Esophagus (tissue), 2 donors: Measurements from ENCODE around the gene CNN2. TPM values are rescaled to one million over a fixed set of nuclear protein-coding genes. Genes with fewer than 3 reads are reported as not detected.

ENCODE experiments used
- H3K27ac ChIP-seq, 2 donors: one replicate each; pipeline ENCODE4 v1.5.1; 2013; ENCODE audit warnings: low read depth in 2 of 2, mild to moderate bottlenecking in 2 of 2, inconsistent platforms in 1 of 2, low read length in 1 of 2, moderate library complexity in 1 of 2
- H3K27me3 ChIP-seq, 2 donors: one replicate each; pipeline ENCODE4 v1.6.1; 2013; ENCODE audit warnings: low read length in 2 of 2, control low read depth in 1 of 2, mild to moderate bottlenecking in 1 of 2; ENCODE audit not compliant: insufficient read depth in 2 of 2, control insufficient read depth in 1 of 2
- H3K36me3 ChIP-seq, 2 donors: one replicate each; pipeline ENCODE4 v1.6.1; 2013; ENCODE audit warnings: low read length in 1 of 2; ENCODE audit not compliant: control insufficient read depth in 2 of 2, insufficient read depth in 2 of 2
- H3K4me1 ChIP-seq, 2 donors: one replicate each; pipeline ENCODE4 v1.6.1; 2013; ENCODE audit warnings: low read length in 1 of 2; ENCODE audit not compliant: control insufficient read depth in 2 of 2, insufficient read depth in 2 of 2
- H3K4me3 ChIP-seq, 2 donors: one replicate each; pipeline ENCODE4 v1.5.1; 2013; ENCODE audit warnings: low read length in 2 of 2, mild to moderate bottlenecking in 2 of 2, low read depth in 1 of 2, moderate library complexity in 1 of 2
- H3K9me3 ChIP-seq, 2 donors: one replicate each; pipeline ENCODE4 v1.6.1; 2013; ENCODE audit warnings: mild to moderate bottlenecking in 2 of 2, low read depth in 1 of 2, low read length in 1 of 2, moderate library complexity in 1 of 2; ENCODE audit not compliant: control insufficient read depth in 2 of 2, insufficient read depth in 1 of 2
- WGBS, 2 donors: extraction: QIAGEN DNeasy Blood & Tissue Kit; methylation state at CpG; one replicate each; pipeline ENCODE4 v1.1.7; 2013; 5-methylcytosine and 5-hydroxymethylcytosine counted together
- polyA plus RNA-seq, 2 donors: library from polyadenylated mRNA; stranded (reverse); fragments of 200-250 nt; gene quantifications; one replicate each; pipeline ENCODE4 v1.2.3, GENCODE V29; 2013
- donor health status: healthy with polysubstance abuse.
- donor health status: Bipolar disorder and iron deficiency.

CNN2 gene
- polyA plus RNA-seq, 2 donors: 84.4 to 106 TPM

DNA sequence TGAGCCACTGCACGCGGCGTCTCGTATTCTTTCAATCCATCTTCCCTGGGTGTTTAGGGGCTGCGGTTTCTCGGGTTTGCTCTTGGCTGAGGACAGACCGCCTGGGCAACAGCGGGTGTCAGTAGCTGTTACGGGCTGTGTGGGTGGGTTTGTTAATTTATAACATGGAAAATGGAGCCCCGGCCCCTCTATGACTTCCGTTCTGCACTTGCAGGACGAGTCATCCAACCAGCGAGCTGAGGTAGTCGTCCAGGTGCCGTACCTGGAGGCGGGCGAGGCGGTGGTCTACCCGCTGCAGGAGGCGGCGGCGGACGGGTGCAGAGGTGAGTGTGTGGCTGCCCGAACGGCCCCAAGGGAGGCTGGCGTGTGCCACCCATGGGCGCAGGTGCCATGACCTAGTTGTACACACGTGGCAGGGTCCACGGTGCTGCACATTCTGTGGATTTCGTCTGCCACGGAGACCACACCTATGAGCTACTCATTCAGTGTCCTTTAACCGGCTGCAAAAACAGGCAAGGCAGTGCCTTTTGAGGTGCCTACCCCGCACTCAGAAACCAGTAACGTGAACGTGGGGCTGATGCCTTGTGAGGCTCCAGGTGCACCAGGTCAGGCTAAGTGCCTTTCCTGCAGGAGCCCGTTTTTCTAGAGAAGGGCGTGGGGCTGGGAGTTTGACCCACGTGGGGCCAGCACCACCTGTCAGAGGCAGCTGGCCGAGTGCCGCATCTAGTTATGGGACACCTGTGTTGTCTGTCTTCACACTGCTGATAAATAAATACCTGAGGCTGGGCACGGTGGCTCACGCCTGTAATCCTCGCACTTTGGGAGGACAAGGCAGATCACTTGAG lies 57.8 kb downstream of the CNN2 start:
- no peak overlapping the region for H3K4me3 ChIP-seq
- peak overlapping the region in 1 of 2 donors; percentile 2 for H3K27ac ChIP-seq
- peaks cover 0 to 33% of the 10 kb centered on the region in 2 donors for H3K36me3 ChIP-seq
- H3K9me3 ChIP-seq: no peaks in the 10 kb centered on the region
- H3K4me1 ChIP-seq: peaks cover 5 to 20% of the 10 kb centered on the region in 2 donors
- H3K27me3 ChIP-seq: no peaks in the 10 kb centered on the region
- WGBS, 2 donors: 78 to 80% methylated on average over 43 of the region's 43 CpGs

DNA sequence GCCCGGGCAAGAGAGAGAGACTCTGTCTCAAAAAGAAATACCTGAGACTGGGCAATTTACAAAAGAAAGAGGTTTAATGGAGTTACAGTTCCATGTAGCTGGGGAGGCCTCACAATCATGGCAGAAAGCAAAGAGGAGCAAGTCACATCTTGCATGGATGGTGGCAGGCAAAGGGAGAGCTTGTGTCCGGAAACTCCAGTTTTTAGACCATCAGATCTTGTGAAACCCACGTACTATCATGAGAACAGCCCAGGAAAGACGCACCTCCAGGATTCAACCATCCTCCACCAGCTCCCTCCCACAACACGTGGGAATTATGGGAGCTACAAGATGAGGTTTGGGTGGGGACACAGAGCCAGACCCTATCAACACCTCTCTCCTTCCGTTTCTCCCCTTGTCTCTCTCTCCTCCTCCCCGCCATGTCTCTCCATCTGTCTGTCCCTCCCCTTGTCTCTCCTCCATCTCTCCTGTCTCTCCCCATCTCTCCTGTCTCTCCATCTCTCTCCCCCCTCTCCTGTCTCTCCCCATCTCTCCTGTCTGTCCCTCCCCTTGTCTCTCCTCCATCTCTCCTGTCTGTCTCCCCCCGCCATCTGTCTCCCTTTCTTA lies 58.7 kb downstream of the CNN2 start:
- Histone ChIP-seq H3K27ac (no peak overlapping the region), H3K36me3 (peaks cover 0 to 36% of the 10 kb centered on the region in 2 donors), H3K9me3 (no peaks in the 10 kb centered on the region), H3K4me1 (peaks cover 5 to 20% of the 10 kb centered on the region in 2 donors), H3K4me3 (no peak overlapping the region), H3K27me3 (no peaks in the 10 kb centered on the region)
- WGBS, 2 donors: 55 to 62% methylated on average over 8 of the region's 8 CpGs

DNA sequence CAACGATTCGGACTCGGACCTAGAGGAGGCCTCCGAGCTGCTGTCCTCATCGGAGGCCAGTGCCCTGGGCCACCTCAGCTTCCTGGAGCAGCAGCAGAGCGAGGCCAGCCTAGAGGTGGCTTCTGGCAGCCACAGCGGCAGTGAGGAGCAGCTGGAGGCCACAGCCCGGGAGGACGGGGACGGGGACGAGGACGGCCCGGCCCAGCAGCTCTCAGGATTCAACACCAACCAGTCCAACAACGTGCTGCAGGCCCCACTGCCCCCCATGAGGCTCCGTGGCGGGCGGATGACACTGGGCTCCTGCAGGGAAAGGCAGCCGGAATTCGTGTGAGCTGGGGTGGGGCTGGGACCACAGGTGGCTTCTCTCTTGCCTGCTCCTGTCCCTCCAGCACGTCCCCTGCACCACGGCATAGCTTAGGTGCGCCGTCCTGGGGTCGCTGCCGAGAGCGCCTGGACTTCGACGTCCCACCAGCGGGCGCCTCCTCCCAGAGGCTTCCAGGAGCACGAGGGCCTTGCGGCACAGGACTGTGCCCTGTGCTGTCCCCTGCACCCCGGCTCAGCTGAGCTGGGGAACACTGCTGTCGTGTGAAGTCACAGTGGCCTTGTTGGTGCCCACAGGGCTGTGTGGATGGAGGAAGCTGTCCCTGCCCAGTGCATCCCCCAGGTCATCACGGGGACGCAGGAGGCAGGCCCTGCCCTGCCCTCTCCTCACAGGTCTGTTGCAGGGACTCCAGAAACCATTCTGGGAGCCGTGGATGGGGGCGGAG lies 59.5 kb downstream of the CNN2 start:
- no peaks in the 10 kb centered on the region for H3K27me3 ChIP-seq
- no peak overlapping the region for H3K4me3 ChIP-seq
- H3K27ac ChIP-seq: no peak overlapping the region
- H3K36me3 ChIP-seq: peaks cover 0 to 40% of the 10 kb centered on the region in 2 donors
- peaks cover 5 to 20% of the 10 kb centered on the region in 2 donors for H3K4me1 ChIP-seq
- 72 to 73% methylated on average over 37 to 38 of the region's 38 CpGs for whole genome bisulfite sequencing, 2 donors
- H3K9me3 ChIP-seq: no peaks in the 10 kb centered on the region

DNA sequence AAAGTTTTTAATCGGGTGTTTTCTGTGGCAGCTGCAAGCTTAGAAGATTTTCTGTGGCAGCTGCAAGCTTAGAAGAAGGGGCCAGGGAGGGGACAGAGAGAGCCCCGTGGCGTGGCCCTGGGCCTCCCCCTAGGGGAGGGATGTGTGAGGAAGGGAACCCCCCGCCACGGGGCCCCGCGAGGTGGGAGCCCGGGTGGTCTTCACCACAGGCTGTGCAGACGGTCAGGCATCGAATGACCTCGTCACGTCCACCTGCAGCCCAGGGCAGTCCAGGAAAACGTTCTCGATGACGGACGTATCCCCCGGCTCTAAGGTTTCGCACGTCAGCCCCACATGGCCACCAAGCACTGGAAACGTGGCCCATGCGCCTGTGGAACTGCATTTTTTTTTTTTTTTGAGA lies 60.2 kb downstream of the CNN2 start:
- Histone ChIP-seq H3K36me3 (peaks cover 0 to 47% of the 10 kb centered on the region in 2 donors), H3K27ac (no peak overlapping the region), H3K4me1 (peaks cover 2 to 20% of the 10 kb centered on the region in 2 donors), H3K27me3 (no peaks in the 10 kb centered on the region), H3K9me3 (no peaks in the 10 kb centered on the region), H3K4me3 (no peak overlapping the region)
- 75 to 78% methylated on average over 21 of the region's 21 CpGs for WGBS, 2 donors

DNA sequence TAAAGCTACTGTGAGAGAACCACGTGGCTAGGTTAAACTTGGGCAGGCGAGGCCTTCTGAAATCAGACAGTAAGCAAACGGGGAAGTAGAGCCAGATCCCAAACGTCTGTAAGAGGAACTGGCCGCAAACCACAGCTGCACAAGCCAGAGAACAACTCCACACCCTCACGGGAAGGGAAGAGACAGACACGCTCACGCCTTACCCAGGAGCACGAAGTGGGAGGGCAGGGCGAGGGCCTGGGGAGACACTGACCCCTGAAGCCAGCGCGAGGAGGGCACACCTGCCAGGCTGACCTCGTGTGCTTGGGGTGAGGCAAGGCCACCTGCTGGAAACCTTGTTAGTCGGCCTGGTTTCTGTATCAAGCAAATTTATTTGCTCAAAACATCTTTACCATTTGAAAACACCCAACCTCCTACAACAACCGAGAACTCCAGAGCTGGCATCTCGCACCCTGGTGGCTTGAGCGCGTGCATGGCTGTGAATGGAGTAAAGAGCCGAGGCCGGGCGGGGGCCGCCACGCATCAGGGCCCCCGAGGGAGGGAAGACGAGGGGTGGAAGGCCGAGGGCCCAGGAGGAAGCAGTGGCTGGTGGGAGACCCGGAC lies 61.5 kb downstream of the CNN2 start:
- peak overlapping the region; percentile 56 to 60 for H3K27ac ChIP-seq
- peaks cover 0 to 55% of the 10 kb centered on the region in 2 donors for H3K36me3 ChIP-seq
- no peaks in the 10 kb centered on the region for H3K9me3 ChIP-seq
- H3K4me3 ChIP-seq: no peak overlapping the region
- WGBS, 2 donors: 59 to 60% methylated on average over 27 of the region's 27 CpGs
- H3K27me3 ChIP-seq: no peaks in the 10 kb centered on the region
- peaks cover 0 to 15% of the 10 kb centered on the region in 2 donors for H3K4me1 ChIP-seq

DNA sequence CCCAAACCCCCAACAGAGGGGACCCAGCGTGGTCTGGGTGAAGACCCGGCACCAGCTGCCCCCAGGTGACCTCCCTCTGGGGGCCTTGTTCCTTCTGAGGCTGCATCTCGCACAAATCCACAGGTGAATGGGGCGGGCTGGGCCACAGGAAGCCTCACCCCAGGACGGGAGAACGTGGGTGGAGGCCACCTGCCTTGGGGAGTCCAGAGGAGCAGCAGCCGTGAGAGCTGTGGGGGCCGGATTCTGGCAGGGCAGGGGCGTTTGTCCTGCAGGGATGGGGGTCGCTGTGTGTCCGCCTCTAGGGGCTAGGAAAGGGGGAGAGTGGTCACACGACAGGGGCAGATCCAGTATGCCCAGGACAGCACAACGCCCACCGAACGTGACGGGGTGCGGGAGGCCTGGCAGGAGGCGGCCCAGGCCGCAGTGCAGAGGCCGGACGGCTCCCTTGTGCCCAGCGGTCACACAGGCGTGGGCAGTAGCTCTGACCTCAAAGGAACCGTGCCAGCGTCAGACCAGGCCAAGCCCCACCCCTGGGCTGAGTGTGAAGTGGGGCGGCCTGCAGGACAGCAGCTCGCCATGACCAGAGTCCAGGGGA lies 62.1 kb downstream of the CNN2 start:
- Histone ChIP-seq H3K27ac (peak overlapping the region; percentile 56 to 60), H3K4me1 (peaks cover under 1 to 12% of the 10 kb centered on the region in 2 donors), H3K9me3 (no peaks in the 10 kb centered on the region), H3K4me3 (no peak overlapping the region), H3K27me3 (no peaks in the 10 kb centered on the region), H3K36me3 (peaks cover 0 to 55% of the 10 kb centered on the region in 2 donors)
- WGBS, 2 donors: 79 to 81% methylated on average over 26 to 27 of the region's 27 CpGs

Other genes with a start within 250 kb of the CNN2 start
- 10 to 100 TPM; 90.6 to 98.3 TPM for gene PTBP1, start 229.2 kb upstream of the CNN2 start, polyA plus RNA-seq
- gene PLPPR3, start 204.7 kb upstream of the CNN2 start, polyA plus RNA-seq: not detected
- gene AZU1, start 198.8 kb upstream of the CNN2 start, polyA plus RNA-seq: not detected
- gene PRTN3, start 185.6 kb upstream of the CNN2 start, polyA plus RNA-seq: not detected
- gene ELANE, start 174.3 kb upstream of the CNN2 start, polyA plus RNA-seq: under 1 TPM; 0.24 to 0.68 TPM
- gene CFD, start 166.9 kb upstream of the CNN2 start, polyA plus RNA-seq: 10 to 100 TPM; 32.6 to 95.2 TPM
- gene MED16, start 133.4 kb upstream of the CNN2 start, polyA plus RNA-seq: 10 to 100 TPM; 33.0 to 46.2 TPM
- gene RNU6-9, start 133.1 kb upstream of the CNN2 start, polyA plus RNA-seq: not detected
- 10 to 100 TPM; 66.1 to 84.8 TPM for gene R3HDM4, start 113.4 kb upstream of the CNN2 start, polyA plus RNA-seq
- gene KISS1R, start 109.3 kb upstream of the CNN2 start, polyA plus RNA-seq: under 1 TPM in 1 of 2 donors, not detected in 1; 0.01 TPM
- 1 to 10 TPM; 1.3 to 5.2 TPM for gene ARID3A, start 100.6 kb upstream of the CNN2 start, polyA plus RNA-seq
- 10 to 100 TPM; 36.2 to 44.8 TPM for gene WDR18, start 42.3 kb upstream of the CNN2 start, polyA plus RNA-seq
- under 1 TPM; 0.01 to 0.04 TPM for gene GRIN3B, start 26.2 kb upstream of the CNN2 start, polyA plus RNA-seq
- gene TMEM259, start 5.5 kb upstream of the CNN2 start, polyA plus RNA-seq: 100 to 1,000 TPM; 142 to 238 TPM
- not detected for gene RNU6-2, start 5.1 kb upstream of the CNN2 start, polyA plus RNA-seq
- 10 to 100 TPM; 11.4 to 26.4 TPM for gene ABCA7, start 13.5 kb downstream of the CNN2 start, polyA plus RNA-seq
- 10 to 100 TPM in 1 of 2 donors, 1 to 10 TPM in 1; 8.9 to 17.7 TPM for gene ARHGAP45, start 40.6 kb downstream of the CNN2 start, polyA plus RNA-seq
- 100 to 1,000 TPM in 1 of 2 donors, 10 to 100 TPM in 1; 77.9 to 162 TPM for gene POLR2E, start 68.8 kb downstream of the CNN2 start, polyA plus RNA-seq
- gene GPX4, start 77.4 kb downstream of the CNN2 start, polyA plus RNA-seq: 100 to 1,000 TPM; 271 to 294 TPM
- gene SBNO2, start 147.7 kb downstream of the CNN2 start, polyA plus RNA-seq: 10 to 100 TPM; 43.1 to 56.5 TPM
- gene STK11, start 179.2 kb downstream of the CNN2 start, polyA plus RNA-seq: 10 to 100 TPM; 38.8 to 61.4 TPM
- 1 to 10 TPM in 1 of 2 donors, under 1 TPM in 1; 0.95 to 1.3 TPM for gene CBARP, start 211.4 kb downstream of the CNN2 start, polyA plus RNA-seq
- gene ATP5F1D, start 215.1 kb downstream of the CNN2 start, polyA plus RNA-seq: 100 to 1,000 TPM; 234 to 289 TPM
- 10 to 100 TPM; 36.4 to 38.7 TPM for gene MIDN, start 222.0 kb downstream of the CNN2 start, polyA plus RNA-seq
- gene CIRBP, start 242.7 kb downstream of the CNN2 start, polyA plus RNA-seq: 100 to 1,000 TPM; 231 to 265 TPM
- gene FAM174C, start 248.9 kb downstream of the CNN2 start, polyA plus RNA-seq: 10 to 100 TPM; 45.8 to 46.7 TPM